Pancreas (tissue), 10 donors: ENCODE results near the gene TNFAIP8L3. TPM values are rescaled to one million over a fixed set of nuclear protein-coding genes. Genes with fewer than 3 reads are reported as not detected.

Experiments
- ATAC-seq, 4 donors: fragments of 200-7000 bp; cut with Tn5 transposase; one replicate each; pipeline versions ENCODE4 v1.8.0 to v1.9.1; 2020; ENCODE audit warnings: mild to moderate bottlenecking in 4 of 4, moderate library complexity in 4 of 4
- DNase-seq, 6 donors: peaks; one replicate each; pipeline ENCODE4 v3.0.0-alpha.2; 2020
- FAIRE-seq: peaks from 2 replicates; lab custom pipeline; 2012; peaks lifted over from hg19 to GRCh38; lab: Jason Lieb, UNC
- H3K27ac ChIP-seq, 4 donors: fragments of 200-600 bp; sonication (generic); 1 replicate in 3 of 4; 2 replicates in 1 of 4; pipeline versions ENCODE4 v1.5.0 to v1.8.0; 2020
- H3K27me3 ChIP-seq, 4 donors: fragments of 200-600 bp; one replicate each; pipeline ENCODE4 v1.8.0; 2021
- H3K36me3 ChIP-seq, 3 donors: fragments of 200-600 bp; sonication (generic) in 1 of 3; one replicate each; pipeline versions ENCODE4 v1.5.0 to v1.8.0; 2020 to 2021
- H3K4me1 ChIP-seq, 3 donors: fragments of 200-600 bp; one replicate each; pipeline ENCODE4 v1.8.0; 2021
- H3K4me3 ChIP-seq, 4 donors: fragments of 200-600 bp; sonication (generic) in 2 of 4; one replicate each; pipeline versions ENCODE4 v1.5.0 to v1.8.0; 2020 to 2021
- H3K9me3 ChIP-seq, 4 donors: fragments of 200-600 bp; one replicate each; pipeline ENCODE4 v1.8.0; 2021
- CTCF ChIP-seq, 4 donors: fragments of 200-600 bp; sonication (generic) in 3 of 4; IDR thresholded peaks; one replicate each; pipeline versions ENCODE4 v1.5.0 to v1.8.0; 2021; ENCODE audit warnings: antibody characterized with exemption in 4 of 4
- WGBS, 2 donors: extraction: QIAGEN DNeasy Blood & Tissue Kit; methylation state at CpG; one replicate each; pipeline ENCODE4 v1.1.7; 2013; 5-methylcytosine and 5-hydroxymethylcytosine counted together
- intact Hi-C, 3 donors: fragments of 100-400 bp; cut with DNase I; formaldehyde crosslinking; loops; one replicate each; pipeline versions ENCODE4 v1.11.1 to v1.14.2; 2022
- polyA plus RNA-seq, 2 donors: library from polyadenylated mRNA; stranded (reverse); fragments of 200-250 nt; gene quantifications; one replicate each; pipeline ENCODE4 v1.2.3, GENCODE V29; 2013
- total RNA-seq, 6 donors: library from RNA; stranded (reverse); fragmentation: NEBNext Ultra II Directional in 4 of 6; extraction: Animal tissue kit (Norgen Biotek cat#: 25700) in 4 of 6; gene quantifications; one replicate each; pipeline versions ENCODE4 v1.2.1 to v1.2.4, GENCODE V29; 2021 to 2023
- donor health status: healthy with polysubstance abuse.
- donor health status: DM: no; HTN: no; CAD: no; lungs with moderate emphysema.
- donor health status: DM: no; HTN: no; CAD: no.
- donor health status: control.
- donor health status: control.
- donor health status: Bipolar disorder and iron deficiency.
- donor health status: DM: yes; HTN: yes; CAD: no.
- donor health status: DM: no; HTN: no; CAD: no.
- donor health status: DM: no; HTN: no; CAD: no.
- donor health status: DM: yes; HTN: yes; CAD: no.

The TNFAIP8L3 gene
- total and polyA plus RNA-seq, 8 donors = 0.09 to 1.8 (median 0.72) TPM

- FAIRE-seq = no peak
- Histone ChIP-seq H3K4me3 (no peak overlapping the region), H3K36me3 (no peaks in the 10 kb centered on the region), H3K27me3 (no peaks in the 10 kb centered on the region), H3K9me3 (no peaks in the 10 kb centered on the region), H3K27ac (no peak overlapping the region), H3K4me1 (no peaks in the 10 kb centered on the region)
- ATAC-seq = no peak
- WGBS, 2 donors = 76 to 82% methylated on average over 3 of the region's 3 CpGs
- no peak for TF ChIP-seq CTCF (IDR thresholded peaks at IDR 0.05)
- no peak for DNase-seq
- intact Hi-C loops = no loop called here
Observed at GRCh38 chr15:51060030-51060673, 34.6 kb downstream of the TNFAIP8L3 start.

GRCh38 chr15:51054535-51054934, 40.2 kb downstream of the TNFAIP8L3 start:
- intact Hi-C loops = no loop called here

GRCh38 chr15:51053571-51053970, 41.1 kb downstream of the TNFAIP8L3 start:
- no peaks in the 10 kb centered on the region for H3K9me3 ChIP-seq
- no peak overlapping the region for H3K4me3 ChIP-seq
- ATAC-seq (no peak), FAIRE-seq (no peak), DNase-seq (no peak)
- intact Hi-C loops = no loop called here
- H3K27me3 ChIP-seq = no peaks in the 10 kb centered on the region
- 79 to 89% methylated on average over 1 of the region's 1 CpG for WGBS, 2 donors
- no peaks in the 10 kb centered on the region for H3K4me1 ChIP-seq
- no peaks in the 10 kb centered on the region for H3K36me3 ChIP-seq
- TF ChIP-seq CTCF (IDR thresholded peaks at IDR 0.05) = no peak
- no peak overlapping the region for H3K27ac ChIP-seq

More at GRCh38 chr15:51054535-51054934, 40.2 kb downstream of the TNFAIP8L3 start:
- TF ChIP-seq CTCF (IDR thresholded peaks at IDR 0.05) = no peak
- H3K36me3 ChIP-seq = no peaks in the 10 kb centered on the region
- H3K4me3 ChIP-seq = no peak overlapping the region
- no peak overlapping the region for H3K27ac ChIP-seq
- no peak for DNase-seq
- H3K27me3 ChIP-seq = no peaks in the 10 kb centered on the region
- no peaks in the 10 kb centered on the region for H3K9me3 ChIP-seq
- 89 to 92% methylated on average over 1 of the region's 1 CpG for WGBS, 2 donors
- ATAC-seq = no peak
- FAIRE-seq = no peak
- no peaks in the 10 kb centered on the region for H3K4me1 ChIP-seq

- ATAC-seq = peak in 3 of 4 donors; percentile 25 to 79 (median 56)
- no peak overlapping the region for H3K27ac ChIP-seq
- no peak for FAIRE-seq
Observed at GRCh38 chr15:51051776-51052175, 42.9 kb downstream of the TNFAIP8L3 start.

More at GRCh38 chr15:51051776-51052175, 42.9 kb downstream of the TNFAIP8L3 start:
- TF ChIP-seq CTCF (IDR thresholded peaks at IDR 0.05) = no peak
- no peak overlapping the region for H3K4me3 ChIP-seq
- 54 to 68% methylated on average over 3 of the region's 3 CpGs for WGBS, 2 donors
- H3K27me3 ChIP-seq = no peaks in the 10 kb centered on the region
- intact Hi-C loops = no loop called here
- no peaks in the 10 kb centered on the region for H3K36me3 ChIP-seq
- DNase-seq = no peak
- H3K9me3 ChIP-seq = no peaks in the 10 kb centered on the region
- peaks cover 9 to 11% (median 10%) of the 10 kb centered on the region in 3 donors for H3K4me1 ChIP-seq
